Measurements from ENCODE around the gene PRTN3.
"Not testable (repeated sequence)": the region's sequence is repeated elsewhere in the genome, so short reads cannot be mapped to it uniquely, and the experiment has no call there.

The PRTN3 gene

DNA sequence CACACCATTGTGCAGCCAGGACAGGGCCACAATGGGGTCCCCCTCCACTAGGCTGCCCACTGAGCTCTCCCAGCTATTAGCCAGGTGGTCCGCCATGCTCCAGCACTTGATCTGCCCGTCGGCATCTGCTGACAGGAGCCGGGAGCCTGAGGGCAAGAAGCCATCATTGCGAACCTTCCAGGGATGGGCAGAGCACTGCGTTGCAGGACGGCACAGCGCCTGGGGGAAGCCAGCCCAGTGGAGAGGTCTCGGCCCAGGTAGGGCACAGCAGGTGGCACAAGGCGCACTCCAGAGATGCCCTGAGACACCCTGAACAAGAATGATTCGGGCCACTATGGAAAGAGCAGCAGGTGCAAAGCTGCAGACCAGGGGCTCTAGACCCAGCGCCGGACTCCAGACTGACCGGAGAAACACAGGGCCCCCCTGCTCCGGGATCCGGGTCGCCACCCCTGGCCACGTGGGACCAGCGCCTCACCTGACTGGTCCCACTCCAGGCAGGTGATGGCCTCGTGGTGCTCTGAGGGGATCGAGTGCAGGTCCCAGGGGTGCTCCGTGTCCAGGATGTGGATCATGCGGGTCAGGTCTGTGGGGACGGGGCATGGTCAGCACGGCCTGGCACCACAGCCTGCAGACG, 49.0 kb downstream of the PRTN3 start:
- no peak for DNase-seq
- in situ Hi-C loops (cut with MboI; ENCODE audit: low pct_unique_long_range_greater_than_20kb, low sequenced_read_pairs): no loop called here

DNA sequence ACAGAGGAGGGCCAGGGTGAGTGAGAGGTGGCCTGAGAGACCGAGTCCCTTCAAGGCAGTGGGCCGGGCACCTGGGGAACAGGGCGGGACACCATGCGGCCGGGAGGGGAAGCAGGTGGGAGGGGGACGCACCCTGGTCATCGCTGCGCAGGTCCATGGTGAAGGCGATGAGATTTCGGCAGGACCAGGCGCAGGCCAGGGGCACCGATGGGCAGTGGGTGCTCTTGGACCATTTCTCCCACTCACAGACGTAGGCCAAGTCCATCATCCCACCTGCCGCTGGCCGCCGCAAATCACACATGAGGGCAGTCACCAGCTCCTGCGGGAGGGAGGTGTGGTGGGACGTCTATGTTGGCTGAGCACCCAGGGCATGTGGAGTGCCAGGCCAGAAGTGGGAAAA, 50.0 kb downstream of the PRTN3 start:
- no peak for DNase-seq
- in situ Hi-C loops (cut with MboI; ENCODE audit: low pct_unique_long_range_greater_than_20kb, low sequenced_read_pairs): no loop called here

GRCh38 chr19:891421-892200, 50.8 kb downstream of the PRTN3 start:
- DNase-seq; in situ Hi-C loops (cut with MboI; ENCODE audit: low pct_unique_long_range_greater_than_20kb, low sequenced_read_pairs): not testable (repeated sequence)

GRCh38 chr19:892243-892893, 51.6 kb downstream of the PRTN3 start:
- in situ Hi-C loops (cut with MboI; ENCODE audit: low pct_unique_long_range_greater_than_20kb, low sequenced_read_pairs): no loop called here
- no peak for DNase-seq

- in situ Hi-C loops (cut with MboI; ENCODE audit: low pct_unique_long_range_greater_than_20kb, low sequenced_read_pairs): no loop called here
- DNase-seq: peak; percentile 96
Measured at GRCh38 chr19:892894-893689, 52.3 kb downstream of the PRTN3 start, which contains the start of the genes MED16 and RNU6-9. Gene MED16 (minus strand): TSS chr19:893187. CDS start chr19:891131, 2,056 bp downstream. Gene RNU6-9 (plus strand): TSS chr19:893484.

GRCh38 chr19:896434-896833, 55.6 kb downstream of the PRTN3 start:
- in situ Hi-C loops (cut with MboI; ENCODE audit: low pct_unique_long_range_greater_than_20kb, low sequenced_read_pairs): no loop called here
- DNase-seq: no peak

DNA sequence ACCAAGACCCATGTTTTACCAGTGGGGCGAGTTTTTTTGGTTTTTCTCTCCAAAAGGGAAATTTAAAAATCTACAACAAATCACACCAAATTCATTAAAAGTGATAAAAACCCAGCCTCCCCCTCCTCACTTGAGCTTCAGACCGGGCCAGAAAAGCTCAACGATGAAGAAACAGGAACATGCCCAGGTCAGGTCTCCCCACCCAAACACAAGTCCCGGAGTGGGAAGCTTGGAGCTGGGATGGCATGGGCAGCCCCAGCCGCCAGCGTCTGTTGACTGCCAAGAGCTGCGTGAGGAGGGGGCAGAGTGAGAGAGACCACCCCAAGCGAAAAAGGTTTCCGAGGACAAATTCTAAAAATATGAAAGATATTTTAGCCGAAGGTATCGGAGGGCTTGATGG, 56.2 kb downstream of the PRTN3 start:
- no peak for DNase-seq
- in situ Hi-C loops (cut with MboI; ENCODE audit: low pct_unique_long_range_greater_than_20kb, low sequenced_read_pairs): no loop called here

DNA sequence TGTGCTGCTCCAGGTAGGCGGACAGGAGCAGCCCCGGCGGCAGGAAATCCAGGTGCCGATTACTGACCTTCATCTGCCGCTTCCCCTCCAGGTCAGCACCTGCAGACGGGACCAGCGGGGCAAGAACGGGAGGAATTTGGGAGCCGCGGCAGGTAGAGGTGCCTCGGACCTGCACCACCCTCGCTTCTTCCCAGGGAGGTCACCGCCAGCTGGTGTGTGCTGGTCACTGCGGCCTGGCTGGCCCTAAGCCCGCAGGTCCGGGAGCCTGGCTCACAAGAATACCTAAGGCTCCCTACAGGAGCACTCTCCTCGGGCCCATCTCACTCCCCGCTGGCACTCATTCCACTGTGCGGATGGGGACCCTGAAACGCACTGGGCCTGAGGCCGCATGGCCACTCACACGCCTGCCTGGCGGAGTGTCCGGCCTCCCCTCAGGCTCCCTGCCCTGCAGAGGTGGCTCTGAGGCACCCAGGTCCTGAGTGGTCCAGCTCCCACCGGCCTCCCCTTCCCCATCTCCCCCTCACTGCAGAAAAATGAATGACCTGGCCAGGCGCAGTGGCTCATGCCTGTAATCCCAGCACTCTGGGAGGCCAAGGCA, 56.7 kb downstream of the PRTN3 start:
- no peak for DNase-seq
- in situ Hi-C loops (cut with MboI; ENCODE audit: low pct_unique_long_range_greater_than_20kb, low sequenced_read_pairs): no loop called here
